Astrocyte (in vitro differentiated cells and primary cell): ENCODE measurements around the gene CDK9.

Experiments
- CTCF ChIP-seq: IDR thresholded peaks from 2 replicates; pipeline ENCODE4 v1.5.1; 2011; ENCODE audit warnings: low read depth, mild to moderate bottlenecking, inconsistent platforms, low read length, moderate library complexity; ENCODE audit not compliant: insufficient read depth
- EZH2 ChIP-seq: IDR thresholded peaks from 2 replicates; pipeline ENCODE4 v1.6.1; 2012; ENCODE audit warnings: mild to moderate bottlenecking, low read length, inconsistent platforms; ENCODE audit not compliant: insufficient read depth

- no peak for TF ChIP-seq CTCF
- no peak for TF ChIP-seq EZH2
Measured at GRCh38 chr9:127776924-127777289, 8.9 kb upstream of the CDK9 start.
